Measurements from ENCODE around the gene MRPS21.

DNA sequence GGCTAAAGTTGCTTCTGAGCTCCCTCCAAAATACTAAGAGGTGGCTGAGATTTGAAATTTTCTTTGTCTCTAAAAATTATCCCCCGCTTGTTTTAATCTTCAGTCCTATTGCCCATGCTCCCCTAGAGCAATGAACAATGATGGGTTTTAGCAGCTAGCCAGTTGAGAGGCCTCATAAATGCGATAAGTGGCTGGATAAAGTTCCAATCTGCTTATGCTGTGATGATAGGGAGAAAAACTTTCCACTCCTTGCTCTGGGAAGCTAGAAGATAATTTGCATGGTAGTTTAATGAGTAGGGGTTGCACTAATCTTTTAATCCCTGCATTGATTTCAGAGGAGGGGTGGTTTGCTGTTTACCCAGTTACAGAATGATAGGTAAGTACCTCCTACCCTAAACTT is 18.1 kb downstream of the MRPS21 start:
- TF ChIP-seq, protein P1, sequence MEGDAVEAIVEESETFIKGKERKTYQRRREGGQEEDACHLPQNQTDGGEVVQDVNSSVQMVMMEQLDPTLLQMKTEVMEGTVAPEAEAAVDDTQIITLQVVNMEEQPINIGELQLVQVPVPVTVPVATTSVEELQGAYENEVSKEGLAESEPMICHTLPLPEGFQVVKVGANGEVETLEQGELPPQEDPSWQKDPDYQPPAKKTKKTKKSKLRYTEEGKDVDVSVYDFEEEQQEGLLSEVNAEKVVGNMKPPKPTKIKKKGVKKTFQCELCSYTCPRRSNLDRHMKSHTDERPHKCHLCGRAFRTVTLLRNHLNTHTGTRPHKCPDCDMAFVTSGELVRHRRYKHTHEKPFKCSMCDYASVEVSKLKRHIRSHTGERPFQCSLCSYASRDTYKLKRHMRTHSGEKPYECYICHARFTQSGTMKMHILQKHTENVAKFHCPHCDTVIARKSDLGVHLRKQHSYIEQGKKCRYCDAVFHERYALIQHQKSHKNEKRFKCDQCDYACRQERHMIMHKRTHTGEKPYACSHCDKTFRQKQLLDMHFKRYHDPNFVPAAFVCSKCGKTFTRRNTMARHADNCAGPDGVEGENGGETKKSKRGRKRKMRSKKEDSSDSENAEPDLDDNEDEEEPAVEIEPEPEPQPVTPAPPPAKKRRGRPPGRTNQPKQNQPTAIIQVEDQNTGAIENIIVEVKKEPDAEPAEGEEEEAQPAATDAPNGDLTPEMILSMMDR (IDR thresholded peaks at IDR 0.05; ENCODE audit: insufficient read depth, low read length, poor library complexity, severe bottlenecking) = no peak
- TF ChIP-seq EZH2phosphoT487 (conservative IDR thresholded peaks at IDR 0.05; ENCODE audit: low read length) = no peak

Measured in SU-DHL-6 (cell line).